SK-N-MC (cell line): ENCODE measurements around the gene NOB1.

ENCODE experiments used
- EZH2 ChIP-seq: fragments of 200-600 bp; sonication (generic); IDR thresholded peaks from one replicate; pipeline ENCODE4 v1.6.1; 2017; ENCODE audit warnings: antibody characterized with exemption
- POLR2AphosphoS5 ChIP-seq: IDR thresholded peaks from 2 replicates; pipeline ENCODE4 v1.6.1; 2012; ENCODE audit warnings: mild to moderate bottlenecking, low read depth, low read length, borderline replicate concordance

GRCh38 chr16:69762814-69763598, 8.3 kb upstream of the NOB1 start:
- TF ChIP-seq EZH2 (no peak), POLR2AphosphoS5 (no peak)
